Breast epithelium (tissue), 4 donors: Measurements from ENCODE around the gene DMRT3. TPM values are rescaled to one million over a fixed set of nuclear protein-coding genes. Genes with fewer than 3 reads are reported as not detected.

Experiments used
- DNase-seq, 2 donors: peaks; one replicate each; pipeline ENCODE4 v3.0.0-alpha.2; 2019; ENCODE audit warnings: low spot score in 2 of 2
- H3K27ac ChIP-seq, 2 donors: fragments of 200-600 bp; sonication (generic) in 1 of 2; one replicate each; pipeline ENCODE4 v1.5.1; 2016 to 2019; ENCODE audit warnings: mild to moderate bottlenecking in 1 of 2
- H3K27me3 ChIP-seq, 2 donors: fragments of 200-600 bp; sonication (generic) in 1 of 2; one replicate each; pipeline versions ENCODE4 v1.5.1 to v1.6.0; 2017 to 2019; ENCODE audit warnings: control low read depth in 1 of 2, mild to moderate bottlenecking in 1 of 2
- H3K36me3 ChIP-seq: fragments of 200-600 bp; one replicate; pipeline ENCODE4 v1.5.1; 2019
- H3K4me1 ChIP-seq, 2 donors: fragments of 200-600 bp; sonication (generic); one replicate each; pipeline ENCODE4 v1.5.1; 2016 to 2019; ENCODE audit warnings: control low read depth in 1 of 2
- H3K4me3 ChIP-seq, 3 donors: fragments of 200-600 bp; sonication (generic); 1 replicate in 2 of 3; 2 replicates in 1 of 3; pipeline ENCODE4 v1.5.1; 2016 to 2019; ENCODE audit warnings: mild to moderate bottlenecking in 3 of 3, moderate library complexity in 2 of 3
- H3K9me3 ChIP-seq, 2 donors: fragments of 200-600 bp; sonication (generic) in 1 of 2; one replicate each; pipeline ENCODE4 v1.5.1; 2016 to 2019; ENCODE audit warnings: control low read depth in 1 of 2
- CTCF ChIP-seq, 3 donors: fragments of 450-650 bp; IDR thresholded peaks; one replicate each; pipeline ENCODE4 v1.5.1; 2016 to 2017; ENCODE audit warnings: antibody characterized with exemption in 3 of 3, mild to moderate bottlenecking in 3 of 3, moderate library complexity in 3 of 3
- POLR2A ChIP-seq: fragments of 450-650 bp; IDR thresholded peaks from one replicate; pipeline ENCODE4 v1.6.1; 2016; ENCODE audit warnings: antibody characterized with exemption, mild to moderate bottlenecking, moderate library complexity
- POLR2AphosphoS5 ChIP-seq, 3 donors: sonication (generic); formaldehyde crosslinking; IDR thresholded peaks; one replicate each; pipeline ENCODE4 v1.6.1; 2017; ENCODE audit warnings: antibody characterized with exemption in 3 of 3
- intact Hi-C: fragments of 100-400 bp; cut with DNase I; formaldehyde crosslinking; loops from one replicate; pipeline ENCODE4 v1.15.1; 2023; ENCODE audit warnings: low total_unique reads
- total RNA-seq, 3 donors: library from RNA; depleted of rRNA; stranded (reverse); fragments of >200 nt; gene quantifications; one replicate each; pipeline ENCODE4 v1.1.0, GENCODE V29; 2016

The DMRT3 gene
- total RNA-seq, 3 donors from 2014 or later = 0.29 to 1.8 (median 0.33) TPM

- Histone ChIP-seq H3K27me3 (peaks cover 24 to 98% of the 10 kb centered on the region in 2 donors), H3K9me3 (no peaks in the 10 kb centered on the region), H3K4me1 (peaks cover 0 to 10% of the 10 kb centered on the region in 2 donors), H3K27ac (no peak overlapping the region), H3K36me3 (no peaks in the 10 kb centered on the region), H3K4me3 (no peak overlapping the region)
- intact Hi-C loops = no loop called here
- DNase-seq = no peak
- TF ChIP-seq POLR2A = no peak
- TF ChIP-seq CTCF (IDR thresholded peaks at IDR 0.05) = no peak
- TF ChIP-seq POLR2AphosphoS5 (IDR thresholded peaks at IDR 0.05) = no peak
These were observed 2.1 kb upstream of the DMRT3 start for GRCh38 chr9:974031-974995.

GRCh38 chr9:974996-975739 is 1.3 kb upstream of the DMRT3 start:
- H3K4me3 ChIP-seq = no peak overlapping the region
- H3K36me3 ChIP-seq = no peaks in the 10 kb centered on the region
- peaks cover 16 to 96% of the 10 kb centered on the region in 2 donors for H3K27me3 ChIP-seq
- DNase-seq = no peak
- no peaks in the 10 kb centered on the region for H3K9me3 ChIP-seq
- intact Hi-C loops = no loop called here
- peaks cover 0 to 10% of the 10 kb centered on the region in 2 donors for H3K4me1 ChIP-seq
- TF ChIP-seq CTCF (IDR thresholded peaks at IDR 0.05) = no peak
- no peak for TF ChIP-seq POLR2AphosphoS5 (IDR thresholded peaks at IDR 0.05)
- no peak for TF ChIP-seq POLR2A
- H3K27ac ChIP-seq = no peak overlapping the region

GRCh38 chr9:975740-976257 is 656 bp upstream of the DMRT3 start:
- H3K27me3 ChIP-seq = peaks cover 10 to 96% of the 10 kb centered on the region in 2 donors
- peak overlapping the region; percentile 38 to 63 (median 55) for H3K4me3 ChIP-seq

GRCh38 chr9:976943-977837 is 735 bp downstream of the DMRT3 start:
- H3K36me3 ChIP-seq = no peaks in the 10 kb centered on the region

More at GRCh38 chr9:975740-976257, 656 bp upstream of the DMRT3 start:
- no peaks in the 10 kb centered on the region for H3K9me3 ChIP-seq
- TF ChIP-seq POLR2A (no peak), CTCF (IDR thresholded peaks at IDR 0.05) (no peak), POLR2AphosphoS5 (IDR thresholded peaks at IDR 0.05) (no peak)
- H3K4me1 ChIP-seq = peaks cover 0 to 10% of the 10 kb centered on the region in 2 donors
- no peak for DNase-seq
- no peaks in the 10 kb centered on the region for H3K36me3 ChIP-seq
- peak overlapping the region in 1 of 2 donors; percentile 19 for H3K27ac ChIP-seq
- intact Hi-C loops = no loop called here

More at GRCh38 chr9:976943-977837, 735 bp downstream of the DMRT3 start:
- intact Hi-C loops = no loop called here
- peak overlapping the region; percentile 38 to 63 (median 55) for H3K4me3 ChIP-seq
- peaks cover 0 to 10% of the 10 kb centered on the region in 2 donors for H3K4me1 ChIP-seq
- no peak for DNase-seq
- H3K27me3 ChIP-seq = peaks cover 5 to 96% of the 10 kb centered on the region in 2 donors
- no peaks in the 10 kb centered on the region for H3K9me3 ChIP-seq
- H3K27ac ChIP-seq = peak overlapping the region in 1 of 2 donors; percentile 19
- TF ChIP-seq POLR2A (no peak), POLR2AphosphoS5 (IDR thresholded peaks at IDR 0.05) (no peak), CTCF (IDR thresholded peaks at IDR 0.05) (no peak)
